PC-9 (cell line): ENCODE data around the gene TGFB3.

Source experiments
- EZH2 ChIP-seq: fragments of 200-600 bp; sonication (generic); IDR thresholded peaks from 2 replicates; pipeline ENCODE4 v1.8.0; 2017; ENCODE audit warnings: antibody characterized with exemption, low read depth
- TF ChIP-seq, protein P1 (sequence below): fragments of 200-600 bp; sonication (generic); conservative IDR thresholded peaks from 2 replicates; pipeline ENCODE4 v1.6.1; 2017; ENCODE audit warnings: mixed run types, antibody characterized with exemption, mild to moderate bottlenecking, moderate library complexity

DNA sequence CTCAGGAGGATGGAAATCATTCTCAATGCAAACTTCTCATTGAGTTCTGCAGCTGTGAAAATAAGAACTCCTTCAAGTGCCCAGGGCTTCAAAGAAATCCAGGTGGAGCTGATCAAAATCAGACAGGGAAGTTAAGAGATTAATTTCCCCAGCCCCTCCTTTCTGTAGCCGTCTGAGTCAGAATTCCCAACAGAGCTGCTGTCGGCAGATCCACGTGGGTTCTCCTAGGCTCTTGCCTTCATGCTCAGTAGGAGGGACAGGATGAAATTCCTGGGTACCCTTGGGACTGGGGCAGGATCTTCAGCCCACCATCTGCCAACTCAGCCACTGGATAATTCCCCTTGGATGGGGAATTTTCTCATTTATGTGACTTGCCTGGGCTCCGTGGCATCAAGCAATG, 13.3 kb downstream of the TGFB3 start:
- TF ChIP-seq, protein P1, sequence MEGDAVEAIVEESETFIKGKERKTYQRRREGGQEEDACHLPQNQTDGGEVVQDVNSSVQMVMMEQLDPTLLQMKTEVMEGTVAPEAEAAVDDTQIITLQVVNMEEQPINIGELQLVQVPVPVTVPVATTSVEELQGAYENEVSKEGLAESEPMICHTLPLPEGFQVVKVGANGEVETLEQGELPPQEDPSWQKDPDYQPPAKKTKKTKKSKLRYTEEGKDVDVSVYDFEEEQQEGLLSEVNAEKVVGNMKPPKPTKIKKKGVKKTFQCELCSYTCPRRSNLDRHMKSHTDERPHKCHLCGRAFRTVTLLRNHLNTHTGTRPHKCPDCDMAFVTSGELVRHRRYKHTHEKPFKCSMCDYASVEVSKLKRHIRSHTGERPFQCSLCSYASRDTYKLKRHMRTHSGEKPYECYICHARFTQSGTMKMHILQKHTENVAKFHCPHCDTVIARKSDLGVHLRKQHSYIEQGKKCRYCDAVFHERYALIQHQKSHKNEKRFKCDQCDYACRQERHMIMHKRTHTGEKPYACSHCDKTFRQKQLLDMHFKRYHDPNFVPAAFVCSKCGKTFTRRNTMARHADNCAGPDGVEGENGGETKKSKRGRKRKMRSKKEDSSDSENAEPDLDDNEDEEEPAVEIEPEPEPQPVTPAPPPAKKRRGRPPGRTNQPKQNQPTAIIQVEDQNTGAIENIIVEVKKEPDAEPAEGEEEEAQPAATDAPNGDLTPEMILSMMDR, result no peak
- no peak for TF ChIP-seq EZH2
